HG03565 (cell line): Measurements from ENCODE around the gene SECISBP2L.

ENCODE experiments used
- ATAC-seq: cut with Tn5 transposase; IDR thresholded peaks from one replicate; pipeline ENCODE4 v1.9.1; 2021; ENCODE audit warnings: mild to moderate bottlenecking, moderate library complexity; ENCODE audit not compliant: unreplicated experiment

Gene SECISBP2L

DNA sequence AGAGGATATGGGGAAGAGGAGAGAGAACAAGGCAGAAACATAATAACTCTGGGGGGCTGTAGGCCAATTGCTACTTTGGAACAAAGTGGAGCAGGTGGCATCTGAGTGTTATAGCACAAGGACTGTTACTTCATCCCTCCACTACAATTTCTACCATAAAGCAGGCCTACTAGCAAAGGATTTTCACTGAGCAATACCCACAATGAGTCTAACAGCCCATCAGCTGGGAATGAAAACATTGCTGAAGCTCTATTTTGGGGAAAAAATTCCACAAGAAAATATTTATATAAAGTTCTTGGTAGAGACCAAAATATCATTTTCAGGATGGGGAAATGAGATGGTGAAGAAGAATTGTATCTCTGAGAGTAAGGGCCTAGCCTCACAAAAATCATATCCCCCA, 78.9 kb downstream of the SECISBP2L start:
- no peak for ATAC-seq

DNA sequence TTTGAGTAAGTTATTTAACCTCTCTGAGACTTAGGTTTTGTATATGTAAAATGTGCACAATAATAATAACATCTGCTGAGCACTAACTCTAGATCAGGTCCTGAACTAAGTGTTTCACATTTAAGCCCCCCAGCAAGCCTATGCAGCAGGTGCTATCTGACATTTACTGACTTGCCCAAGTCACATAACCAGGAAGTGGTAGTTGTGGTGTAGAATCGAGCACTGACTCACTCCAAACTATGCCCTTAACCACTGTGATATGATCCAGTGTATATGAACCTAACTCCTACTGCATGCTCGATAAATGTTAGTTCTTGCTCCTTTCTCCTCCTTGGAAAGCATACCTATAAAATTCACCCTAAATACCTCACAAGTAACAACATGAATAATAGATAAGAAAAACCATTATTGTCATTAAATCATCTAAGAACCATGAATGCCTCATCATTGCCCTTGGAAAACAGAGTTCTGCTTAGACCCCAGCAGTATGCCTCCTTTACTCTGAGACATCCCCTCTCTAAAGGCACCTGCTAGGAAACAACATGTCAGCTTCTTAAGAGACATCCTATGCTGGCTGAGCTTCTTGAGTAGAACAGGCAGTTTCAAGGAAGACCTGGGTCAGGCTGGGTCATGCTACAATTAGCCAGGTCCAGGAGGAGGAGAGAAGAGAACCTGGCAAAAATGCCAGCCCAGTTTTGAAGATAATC, 79.5 kb downstream of the SECISBP2L start:
- ATAC-seq, result peak; percentile 85

DNA sequence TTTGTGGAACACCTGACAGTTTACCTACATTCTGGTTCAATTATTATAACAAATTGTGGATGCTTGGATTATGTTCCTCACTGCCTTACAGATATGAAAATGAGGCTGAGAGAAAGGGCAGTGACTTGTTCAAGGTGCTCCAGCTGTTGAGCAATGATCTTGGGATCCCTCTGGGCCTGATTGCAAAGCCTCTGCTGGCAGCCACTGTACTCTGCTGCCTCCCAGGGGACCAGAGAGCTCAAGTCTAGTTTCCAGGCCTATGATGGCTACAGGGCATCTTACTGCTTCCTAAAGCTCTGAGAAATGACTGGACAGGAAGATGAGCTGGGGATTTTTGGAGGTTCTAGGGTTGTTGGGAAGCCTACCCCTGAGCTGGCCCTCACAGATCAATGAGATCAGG, 80.3 kb downstream of the SECISBP2L start:
- ATAC-seq, result peak; percentile 59

DNA sequence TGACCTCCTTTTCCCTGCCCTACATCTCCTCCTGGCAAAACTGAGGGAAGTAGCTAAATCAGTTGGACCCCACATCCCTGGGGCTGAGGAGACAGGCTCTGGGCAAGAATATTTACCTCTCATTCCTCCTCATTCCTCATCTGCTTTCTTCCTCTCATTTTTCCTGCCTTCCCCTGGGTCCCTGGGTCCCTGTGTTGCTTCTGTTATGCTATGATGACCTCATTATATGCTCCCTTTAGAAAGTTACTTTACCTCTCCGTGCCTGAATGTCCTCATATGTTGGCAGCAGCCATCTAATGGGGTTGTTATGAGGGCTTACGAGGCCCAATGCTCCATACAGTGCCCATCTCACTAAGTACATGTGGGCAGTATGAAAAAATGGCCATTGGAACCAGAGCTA, 81.3 kb downstream of the SECISBP2L start:
- no peak for ATAC-seq

DNA sequence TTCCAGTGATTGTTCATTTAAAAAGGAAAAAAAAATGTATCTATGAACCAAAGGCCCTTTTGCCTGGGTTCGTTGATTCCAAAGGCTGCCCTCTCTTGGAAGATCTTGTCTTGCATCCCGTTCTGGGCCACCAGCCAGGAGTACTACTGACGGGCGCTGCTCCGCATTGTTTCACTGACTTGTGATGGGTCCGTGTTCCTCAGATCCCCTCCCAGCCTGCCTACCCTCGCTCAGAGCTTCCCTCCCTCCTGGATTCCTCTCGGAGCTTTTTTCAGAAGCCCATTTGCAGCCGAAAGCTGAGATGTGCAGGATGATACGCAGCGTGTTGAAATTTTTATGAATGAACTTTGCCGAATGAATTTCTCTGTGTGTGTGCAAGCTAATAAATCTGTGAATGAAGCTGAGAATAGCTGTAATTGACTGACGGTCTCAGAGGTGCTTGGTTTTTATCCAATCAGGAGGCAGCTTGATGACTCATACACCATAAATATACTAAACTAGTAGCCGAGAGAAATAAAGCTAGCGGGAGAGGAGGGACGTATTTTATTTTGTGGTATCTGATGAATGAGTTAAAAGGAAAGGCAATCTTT, 82.6 kb downstream of the SECISBP2L start, which contains the start of gene SHC4:
Gene SHC4 (minus strand): TSS at position 396 of the 590 bp plus-strand sequence. CDS start 904 bp downstream, outside the sequence.
- no peak for ATAC-seq

DNA sequence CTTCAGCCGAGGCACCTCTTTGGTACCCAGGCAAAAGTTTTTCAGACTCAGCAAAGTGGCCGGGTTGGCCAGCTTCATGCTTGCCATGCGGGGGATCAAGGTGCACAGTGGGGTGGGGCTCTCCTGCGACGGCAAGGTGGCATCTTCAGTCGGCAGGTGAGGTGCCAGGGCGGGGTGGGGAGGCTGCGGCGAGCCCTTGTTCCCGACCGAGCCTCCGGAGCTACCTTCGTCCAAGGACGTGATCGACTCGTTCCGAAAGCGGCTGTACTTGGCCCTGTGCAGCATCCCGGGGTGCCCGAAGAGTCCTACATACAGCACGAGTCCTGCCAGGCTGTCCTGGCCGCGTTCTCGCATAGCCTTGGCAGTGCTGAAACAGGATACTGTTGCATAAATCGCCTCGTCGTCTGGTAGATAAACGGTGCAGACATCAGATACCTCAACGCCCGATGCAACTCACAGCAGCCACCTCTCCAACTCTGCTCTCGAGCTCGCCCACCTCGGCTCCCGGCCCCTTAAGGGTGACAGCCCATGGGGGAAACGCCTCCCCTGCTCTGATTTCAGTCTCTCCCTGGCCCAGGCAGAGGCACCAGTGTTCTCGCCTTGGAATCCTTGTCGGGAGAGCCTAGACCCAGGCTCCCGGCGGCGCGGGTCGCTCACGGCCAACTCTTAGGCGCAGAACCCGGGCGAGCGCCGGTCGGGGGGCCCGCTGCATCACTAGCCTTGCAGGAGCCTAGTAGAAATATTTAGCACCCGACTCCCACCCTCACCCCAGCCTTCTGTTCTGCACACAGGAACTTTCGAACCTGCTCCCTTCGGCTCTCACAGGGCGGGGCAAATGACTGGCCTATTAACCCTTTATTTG, 83.4 kb downstream of the SECISBP2L start:
- ATAC-seq, result no peak

DNA sequence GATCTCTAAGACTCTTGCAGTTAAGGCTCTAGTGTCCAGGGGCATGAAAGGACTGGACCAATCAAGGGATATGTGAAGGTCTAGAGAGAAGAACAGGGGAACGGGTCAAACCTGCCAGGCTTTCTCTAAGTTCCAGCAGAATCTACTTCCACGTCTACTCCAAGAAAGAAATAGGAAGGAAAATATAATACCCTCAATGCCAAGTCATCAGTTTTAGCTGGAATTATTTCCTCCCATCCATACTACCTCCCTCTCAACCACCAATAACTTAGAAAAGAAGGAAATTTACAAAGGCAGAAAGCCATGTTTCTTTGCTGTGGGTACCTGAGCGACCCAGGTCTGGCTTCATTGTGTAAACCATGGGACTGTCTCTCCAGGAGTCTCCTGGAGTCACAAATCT, 90.3 kb downstream of the SECISBP2L start:
- no peak for ATAC-seq

DNA sequence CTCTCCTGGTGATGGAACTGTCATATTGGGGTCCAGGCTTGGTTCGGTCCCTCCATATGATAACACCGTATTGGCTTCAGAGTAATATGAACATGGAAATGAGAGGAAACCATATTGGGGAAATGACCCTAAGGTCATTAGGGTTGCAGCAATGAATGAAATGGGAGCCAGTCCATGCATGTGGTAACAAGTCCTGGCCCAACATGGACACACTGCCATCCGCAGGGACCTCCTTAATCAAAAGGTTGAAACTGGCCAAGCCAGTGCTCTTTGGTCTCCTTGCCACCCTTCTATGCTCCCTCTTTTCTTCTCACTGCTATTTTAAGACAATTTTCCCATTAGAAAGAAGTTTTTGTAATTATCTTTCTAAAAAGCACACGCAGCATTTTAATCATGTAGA, 90.9 kb downstream of the SECISBP2L start:
- ATAC-seq, result no peak

DNA sequence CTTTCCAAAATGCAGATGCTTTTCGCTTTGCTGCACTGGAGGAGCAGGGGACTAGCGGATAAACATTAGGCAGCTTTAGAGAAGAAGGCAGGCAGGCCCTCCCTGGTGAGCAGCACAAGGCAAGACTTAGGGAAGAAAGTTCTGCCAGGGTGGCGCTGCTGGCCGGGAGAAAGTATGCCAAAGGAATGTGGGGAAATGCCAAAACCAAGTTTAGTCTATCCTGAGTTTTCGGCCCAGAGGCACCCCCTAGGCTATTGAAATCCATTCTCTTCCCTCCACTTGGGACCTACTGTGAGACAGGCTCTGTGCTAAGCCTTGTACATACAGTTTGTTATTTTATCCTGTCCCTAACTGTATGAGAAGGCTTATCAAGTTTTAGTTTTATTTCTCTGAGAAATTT, 91.7 kb downstream of the SECISBP2L start:
- no peak for ATAC-seq

DNA sequence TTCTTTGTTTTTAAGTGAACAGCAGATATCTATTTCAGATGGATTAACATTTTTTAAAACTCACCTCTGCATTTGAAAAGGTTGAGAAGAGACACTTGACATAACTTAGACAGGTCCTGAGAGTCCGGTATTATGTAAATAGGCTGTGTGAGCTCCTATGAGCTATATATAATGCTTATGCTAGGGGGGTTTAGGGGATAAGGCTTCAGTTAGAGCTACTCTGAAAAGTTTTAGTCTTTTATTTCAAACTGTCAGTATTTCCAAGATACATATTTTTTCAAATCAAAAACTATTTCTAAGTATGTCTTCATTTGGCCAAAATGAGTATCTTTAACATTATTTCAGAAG, 99.4 kb downstream of the SECISBP2L start:
- ATAC-seq, result no peak

DNA sequence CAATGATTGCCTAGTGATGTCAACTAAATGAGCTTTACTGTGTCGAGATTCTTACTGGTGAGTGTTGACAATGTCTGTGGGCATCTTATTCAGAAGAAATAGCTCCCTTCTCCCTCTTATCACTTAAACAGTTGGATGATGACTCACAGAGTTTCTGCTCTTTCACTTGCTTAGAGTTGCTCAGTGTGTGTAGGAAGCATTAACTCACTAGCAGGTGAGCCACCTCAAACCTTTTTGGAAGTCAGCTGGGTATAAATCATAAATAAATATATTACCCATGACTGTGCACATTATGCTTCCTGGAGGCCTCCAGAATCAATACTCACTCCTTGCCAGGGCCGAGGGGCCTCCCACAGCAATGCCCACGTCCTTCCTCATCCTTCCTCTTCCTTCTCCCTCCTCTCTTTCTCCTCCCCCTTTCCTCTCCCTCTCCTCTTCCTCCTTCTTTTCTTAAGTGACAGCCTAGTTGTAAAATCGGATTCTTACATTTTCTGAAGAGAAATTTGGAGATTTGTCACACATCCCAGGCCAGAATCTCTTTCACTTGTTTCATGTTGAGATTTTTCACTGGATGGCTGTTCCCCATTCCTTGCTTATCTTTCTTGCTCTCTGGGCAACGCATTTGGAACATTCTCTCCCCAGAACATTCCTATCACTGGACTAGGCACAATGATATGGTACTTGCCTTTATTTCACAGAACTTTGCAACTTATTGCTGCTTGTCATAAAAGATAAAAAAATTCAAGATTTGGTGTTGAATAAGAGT, 100.0 kb downstream of the SECISBP2L start:
- ATAC-seq, result no peak

DNA sequence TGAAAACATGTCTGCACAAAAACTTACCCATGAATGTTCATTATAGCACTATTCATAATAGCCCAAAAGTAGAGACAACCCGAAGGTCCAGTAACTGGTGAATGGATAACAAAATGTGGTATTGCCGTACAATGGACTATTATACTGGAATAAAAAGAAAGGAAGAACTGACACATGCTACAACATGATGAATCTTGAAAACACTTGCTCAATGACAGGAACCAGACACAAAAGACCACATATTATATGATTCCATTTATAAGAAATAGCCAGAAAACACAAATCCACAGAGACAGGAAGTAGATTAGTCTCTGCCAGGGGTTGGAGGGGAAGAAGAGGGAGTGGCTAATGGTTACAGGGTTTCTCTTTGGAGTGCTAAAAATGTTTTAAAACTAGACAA, 100.9 kb downstream of the SECISBP2L start:
- no peak for ATAC-seq

DNA sequence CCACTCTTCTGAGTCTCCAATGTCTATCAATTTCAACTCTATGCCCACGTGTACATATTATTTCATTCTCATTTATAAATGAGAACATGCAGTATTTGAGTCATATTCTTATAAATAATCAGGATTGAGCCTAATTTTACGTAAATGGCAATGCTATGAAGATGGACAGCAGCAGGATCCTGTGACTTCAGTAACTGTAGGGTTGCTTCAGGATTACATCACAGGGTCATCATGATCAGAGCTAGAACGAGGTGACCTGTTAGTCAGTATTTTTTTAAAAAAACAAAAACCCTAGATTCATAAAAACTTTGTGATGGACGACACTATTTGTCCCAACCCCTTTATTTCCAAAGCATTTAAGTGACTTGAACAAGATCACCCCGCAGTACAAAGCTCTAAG, 104.3 kb downstream of the SECISBP2L start:
- ATAC-seq, result no peak

DNA sequence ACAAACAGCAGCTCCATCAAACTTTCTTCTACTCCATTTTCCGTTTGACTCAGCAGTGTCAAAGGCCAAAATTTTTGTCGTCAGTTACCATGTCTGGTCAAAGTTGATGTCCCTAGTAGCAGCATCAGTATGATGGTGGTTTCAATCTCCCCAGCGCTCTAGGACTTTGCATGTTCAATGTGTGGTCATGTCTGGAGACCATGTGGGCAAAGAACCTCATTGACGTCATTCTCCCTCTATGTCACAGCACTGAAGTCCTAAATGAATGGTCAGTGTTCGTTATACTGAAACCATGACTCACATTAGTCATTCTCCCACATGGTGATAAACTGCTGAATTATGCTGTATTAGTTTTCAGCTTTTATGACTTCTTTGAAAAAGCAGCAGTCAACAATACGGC, 105.7 kb downstream of the SECISBP2L start:
- ATAC-seq, result peak; percentile 94

DNA sequence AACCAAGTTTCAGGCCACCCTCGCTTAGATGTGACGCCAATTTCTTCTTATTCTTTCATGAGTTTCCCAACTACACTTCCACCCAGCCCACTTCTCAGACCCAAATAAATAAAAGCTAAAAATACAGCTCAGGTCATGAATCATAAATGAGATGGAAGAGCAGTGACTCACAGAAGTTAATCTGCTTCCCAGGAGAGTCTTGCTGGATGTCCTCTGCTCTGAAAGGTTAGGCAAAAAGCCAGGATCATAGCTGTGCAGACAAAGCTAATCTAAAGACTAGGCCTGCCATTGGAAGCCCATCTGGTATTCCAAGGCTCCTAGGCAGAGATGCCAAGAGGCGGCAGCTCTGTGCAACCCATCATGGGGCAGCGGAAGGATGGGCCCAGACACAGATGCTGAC, 106.6 kb downstream of the SECISBP2L start:
- ATAC-seq, result no peak
